GM23338 (cell line): ENCODE results near the gene MAP3K4.

Experiments used
- CREB1 ChIP-seq: fragments of 250-450 bp; sonication (Bioruptor Pico); IDR thresholded peaks from 2 replicates; pipeline ENCODE4 v1.5.0; 2020; ENCODE audit warnings: low read depth, mild to moderate bottlenecking, moderate library complexity
- CTCF ChIP-seq, 2 experiments: fragments of 200-600 bp in 1 of 2; sonication (generic) in 1 of 2; conservative IDR thresholded peaks; 2 replicates each; pipeline versions ENCODE4 v1.5.1 to v1.6.1; 2016 to 2017; ENCODE audit warnings: antibody characterized with exemption in 2 of 2, low read depth in 2 of 2, mild to moderate bottlenecking in 2 of 2, moderate library complexity in 1 of 2
- ETS1 ChIP-seq: IDR thresholded peaks from 2 replicates; pipeline ENCODE4 v1.6.1; 2016; ENCODE audit warnings: antibody characterized with exemption
- EZH2 ChIP-seq: fragments of 200-600 bp; sonication (generic); IDR thresholded peaks from one replicate; pipeline ENCODE4 v1.8.0; 2017; ENCODE audit warnings: antibody characterized with exemption, mild to moderate bottlenecking, low read depth; ENCODE audit not compliant: unreplicated experiment
- EZH2phosphoT487 ChIP-seq: fragments of 200-600 bp; sonication (generic); IDR thresholded peaks from one replicate; pipeline ENCODE4 v1.8.1; 2018; ENCODE audit warnings: antibody characterized with exemption; ENCODE audit not compliant: unreplicated experiment
- JUNB ChIP-seq: IDR thresholded peaks from one replicate; pipeline ENCODE4 v1.6.1; 2016; ENCODE audit warnings: antibody characterized with exemption; ENCODE audit not compliant: unreplicated experiment
- NANOG ChIP-seq: IDR thresholded peaks from 2 replicates; pipeline ENCODE4 v1.6.1; 2016; ENCODE audit warnings: antibody characterized with exemption, borderline replicate concordance
- POLR2AphosphoS5 ChIP-seq: IDR thresholded peaks from 2 replicates; pipeline ENCODE4 v1.6.1; 2016; ENCODE audit warnings: antibody characterized with exemption, low read depth
- REST ChIP-seq: IDR thresholded peaks from one replicate; pipeline ENCODE4 v1.6.1; 2018; ENCODE audit warnings: antibody characterized with exemption; ENCODE audit not compliant: unreplicated experiment
- STAT1 ChIP-seq: IDR thresholded peaks from one replicate; pipeline ENCODE4 v1.6.1; 2016; ENCODE audit warnings: antibody characterized with exemption; ENCODE audit not compliant: unreplicated experiment
- ZNF114 ChIP-seq: fragments of 250-450 bp; sonication (Bioruptor Pico); IDR thresholded peaks from 2 replicates; pipeline ENCODE4 v1.5.0; 2020; ENCODE audit warnings: mild to moderate bottlenecking, moderate library complexity
- ZNF462 ChIP-seq: fragments of 250-450 bp; sonication (Bioruptor Pico); IDR thresholded peaks from 2 replicates; pipeline ENCODE4 v1.5.0; 2020; ENCODE audit warnings: mild to moderate bottlenecking, moderate library complexity

DNA sequence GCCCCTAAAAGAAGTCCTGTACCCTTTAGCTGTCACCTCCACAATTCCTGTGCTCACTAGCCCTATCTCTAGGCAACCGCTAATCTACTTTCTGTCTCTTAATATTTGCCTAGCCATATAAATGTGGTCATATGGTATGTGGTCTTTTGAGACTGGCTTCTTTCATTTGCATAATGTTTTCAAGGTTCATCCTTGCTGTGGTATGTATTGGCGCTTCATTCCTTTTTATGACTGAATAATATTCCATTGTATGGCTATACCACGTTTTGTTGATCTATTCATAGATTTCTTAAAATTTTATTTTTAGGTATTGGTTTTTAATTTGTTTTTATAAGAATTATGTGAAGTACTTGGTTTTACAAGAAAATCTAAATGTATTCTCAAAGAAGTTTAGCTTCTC is 70.0 kb downstream of the MAP3K4 start:
- TF ChIP-seq CTCF (conservative IDR thresholded peaks at IDR 0.05; ENCODE audit: low read depth in 2 of 2) (no peak), EZH2 (no peak), EZH2phosphoT487 (no peak), JUNB (no peak), ZNF114 (CRISPR knock-in tag) (no peak), REST (no peak), POLR2AphosphoS5 (no peak), CREB1 (CRISPR knock-in tag) (no peak), ZNF462 (CRISPR knock-in tag) (no peak), NANOG (no peak), STAT1 (no peak), ETS1 (no peak)
